22Rv1 (cell line): Measurements from ENCODE around the gene RHBDD1.

ENCODE experiments used
- CTCF ChIP-seq: fragments of 450-650 bp; IDR thresholded peaks from 2 replicates; pipeline ENCODE4 v1.5.1; 2017; ENCODE audit warnings: mild to moderate bottlenecking
- ZFX ChIP-seq: fragments of 450-650 bp; IDR thresholded peaks from 2 replicates; pipeline ENCODE4 v1.6.1; 2017; ENCODE audit warnings: antibody characterized with exemption, borderline replicate concordance

- TF ChIP-seq CTCF: peak; percentile 87
- TF ChIP-seq ZFX: no peak
These were observed 36.5 kb upstream of the RHBDD1 start, which contains the start of gene IRS1 for GRCh38 chr2:226799211-226799975.
